Right lobe of liver (tissue), 4 donors: Measurements from ENCODE around the gene SHF.

ENCODE experiments used
- CTCF ChIP-seq, 4 donors: fragments of 200-600 bp in 3 of 4; fragments of 450-650 bp in 1 of 4; IDR thresholded peaks; one replicate each; pipeline versions ENCODE4 v1.5.1 to v1.8.0; 2016 to 2022; ENCODE audit warnings: antibody characterized with exemption in 4 of 4, mild to moderate bottlenecking in 2 of 4
- POLR2A ChIP-seq: fragments of 450-650 bp; IDR thresholded peaks from one replicate; pipeline ENCODE4 v1.6.1; 2017; ENCODE audit warnings: antibody characterized with exemption, mild to moderate bottlenecking
- donor health status: DM: no; HTN: no; CAD: no.
- donor health status: DM: no; HTN: no; CAD: no.
- donor health status: DM: no; HTN: yes; CAD: no.

GRCh38 chr15:45134682-45135604 is 52.8 kb downstream of the SHF start:
- peak in 3 of 4 donors; percentile 31 to 44 (median 37) for TF ChIP-seq CTCF (IDR thresholded peaks at IDR 0.05)
- no peak for TF ChIP-seq POLR2A
